GM23248 (cell line): ENCODE measurements around the gene KCNJ6.

Source experiments
- EZH2 ChIP-seq: fragments of 200-600 bp; sonication (generic); IDR thresholded peaks from 2 replicates; pipeline ENCODE4 v1.6.1; 2018; ENCODE audit warnings: antibody characterized with exemption, mild to moderate bottlenecking; ENCODE audit not compliant: insufficient read depth, poor library complexity, severe bottlenecking
- EZH2phosphoT487 ChIP-seq: fragments of 200-600 bp; sonication (generic); IDR thresholded peaks from 2 replicates; pipeline ENCODE4 v1.6.1; 2018; ENCODE audit warnings: antibody characterized with exemption, moderate library complexity, mild to moderate bottlenecking, low read depth; ENCODE audit not compliant: insufficient read depth

GRCh38 chr21:37849506-37850102, 66.7 kb downstream of the KCNJ6 start:
- TF ChIP-seq EZH2phosphoT487 = no peak
- TF ChIP-seq EZH2 = no peak
